ENCODE results near the gene PRDM15. TPM values are rescaled to one million over a fixed set of nuclear protein-coding genes. Genes with fewer than 3 reads are reported as not detected.

PRDM15 gene
- polyA plus RNA-seq, 3 donors = 0.19 to 19.0 (median 0.74) TPM

DNA sequence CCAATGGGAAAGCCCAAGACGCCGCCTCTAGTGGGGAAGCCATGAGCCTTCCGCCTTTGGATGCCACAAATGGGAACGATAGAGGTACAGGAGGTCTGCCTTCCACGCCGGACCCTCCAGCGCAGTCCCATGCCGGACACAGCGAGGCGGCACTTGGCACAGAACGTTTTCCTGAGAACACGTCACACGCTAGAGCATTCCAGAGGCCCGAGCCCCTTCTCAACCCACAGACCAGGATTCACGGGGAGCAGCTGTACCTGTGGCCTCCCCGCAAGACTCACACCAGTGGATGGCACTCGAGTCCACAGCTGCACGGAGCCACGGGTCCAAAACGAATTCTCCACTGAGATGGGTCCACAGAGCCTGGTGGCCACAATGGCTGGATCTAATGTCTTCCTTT lies 80.8 kb downstream of the PRDM15 start:
- H3K4me2 ChIP-seq (replicated peaks; ENCODE audit: extremely low read depth, low read length, poor library complexity, severe bottlenecking) = no peak overlapping the region
- peaks cover 4 to 9% (median 8%) of the 10 kb centered on the region in 3 donors for H3K27me3 Mint-ChIP-seq (ENCODE audit: low read depth in 3 of 3)
- H3K9ac ChIP-seq (ENCODE audit: insufficient read depth, low read length, poor library complexity, severe bottlenecking) = no peak overlapping the region
- DNase-seq = no peak
- WGBS (ENCODE audit: insufficient coverage) = 92% methylated on average over 18 of the region's 20 CpGs
- no peak overlapping the region for H2AFZ ChIP-seq (ENCODE audit: insufficient read depth, low read depth, low read length, poor library complexity, severe bottlenecking)
- no peak overlapping the region for H3K4me3 ChIP-seq (replicated peaks in 1 of 3; ENCODE audit: low read depth in 2 of 3, low read length in 3 of 3)
- peaks cover 21% of the 10 kb centered on the region for H3K4me1 Mint-ChIP-seq
- no peak overlapping the region for H3K4me3 Mint-ChIP-seq
- H3K36me3 Mint-ChIP-seq = peaks cover 42 to 43% of the 10 kb centered on the region in 2 donors
- H3K9me3 Mint-ChIP-seq = peaks cover under 1 to 6% (median 4%) of the 10 kb centered on the region in 7 donors
- peaks cover 8 to 48% of the 10 kb centered on the region in 2 donors for H3K36me3 ChIP-seq (replicated peaks in 1 of 2; ENCODE audit: control insufficient read depth in 1 of 2, insufficient read depth in 2 of 2, low read length in 2 of 2)
- H3K27ac ChIP-seq (ENCODE audit: low read depth in 1 of 2, low read length in 2 of 2) = no peak overlapping the region
- no peaks in the 10 kb centered on the region for H3K79me2 ChIP-seq (ENCODE audit: insufficient read depth, low read length)
- intact Hi-C loops (cut with micrococcal nuclease) = no loop called here
- no peaks in the 10 kb centered on the region for H3K9me3 ChIP-seq (replicated peaks in 1 of 2; ENCODE audit: control insufficient read depth in 1 of 2, insufficient read depth in 1 of 2, low read length in 2 of 2)
- TF ChIP-seq, protein P1, sequence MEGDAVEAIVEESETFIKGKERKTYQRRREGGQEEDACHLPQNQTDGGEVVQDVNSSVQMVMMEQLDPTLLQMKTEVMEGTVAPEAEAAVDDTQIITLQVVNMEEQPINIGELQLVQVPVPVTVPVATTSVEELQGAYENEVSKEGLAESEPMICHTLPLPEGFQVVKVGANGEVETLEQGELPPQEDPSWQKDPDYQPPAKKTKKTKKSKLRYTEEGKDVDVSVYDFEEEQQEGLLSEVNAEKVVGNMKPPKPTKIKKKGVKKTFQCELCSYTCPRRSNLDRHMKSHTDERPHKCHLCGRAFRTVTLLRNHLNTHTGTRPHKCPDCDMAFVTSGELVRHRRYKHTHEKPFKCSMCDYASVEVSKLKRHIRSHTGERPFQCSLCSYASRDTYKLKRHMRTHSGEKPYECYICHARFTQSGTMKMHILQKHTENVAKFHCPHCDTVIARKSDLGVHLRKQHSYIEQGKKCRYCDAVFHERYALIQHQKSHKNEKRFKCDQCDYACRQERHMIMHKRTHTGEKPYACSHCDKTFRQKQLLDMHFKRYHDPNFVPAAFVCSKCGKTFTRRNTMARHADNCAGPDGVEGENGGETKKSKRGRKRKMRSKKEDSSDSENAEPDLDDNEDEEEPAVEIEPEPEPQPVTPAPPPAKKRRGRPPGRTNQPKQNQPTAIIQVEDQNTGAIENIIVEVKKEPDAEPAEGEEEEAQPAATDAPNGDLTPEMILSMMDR (IDR thresholded peaks at IDR 0.05) = no peak
- H3K27ac Mint-ChIP-seq = no peak overlapping the region
- no peaks in the 10 kb centered on the region for H3K27me3 ChIP-seq (ENCODE audit: control insufficient read depth in 2 of 2, insufficient read depth in 2 of 2, low read length in 2 of 2)
- H3K4me1 ChIP-seq (ENCODE audit: control insufficient read depth in 1 of 2, insufficient read depth in 2 of 2, low read length in 2 of 2) = peaks cover 14 to 23% of the 10 kb centered on the region in 2 donors
- H4K20me1 ChIP-seq (ENCODE audit: insufficient read depth, low read length) = no peaks in the 10 kb centered on the region

GRCh38 chr21:41796476-41797080 lies 82.6 kb downstream of the PRDM15 start:
- WGBS (ENCODE audit: insufficient coverage) = 95% methylated on average over 12 of the region's 14 CpGs
- H2AFZ ChIP-seq (ENCODE audit: insufficient read depth, low read depth, low read length, poor library complexity, severe bottlenecking) = no peak overlapping the region
- no peak for DNase-seq
- Mint-ChIP-seq H3K27ac (peak overlapping the region in 1 of 7 donors; percentile 32), H3K27me3 (ENCODE audit: low read depth in 3 of 3) (peaks cover 4 to 16% (median 8%) of the 10 kb centered on the region in 3 donors), H3K4me3 (no peak overlapping the region), H3K9me3 (peaks cover 9 to 22% (median 19%) of the 10 kb centered on the region in 7 donors), H3K36me3 (peaks cover 32 to 33% of the 10 kb centered on the region in 2 donors), H3K4me1 (peaks cover 4% of the 10 kb centered on the region)
- TF ChIP-seq, protein P1 (IDR thresholded peaks at IDR 0.05) = no peak
- no peaks in the 10 kb centered on the region for H3K27me3 ChIP-seq (ENCODE audit: control insufficient read depth in 2 of 2, insufficient read depth in 2 of 2, low read length in 2 of 2)
- peaks cover 6% of the 10 kb centered on the region in 2 donors for H3K4me1 ChIP-seq (ENCODE audit: control insufficient read depth in 1 of 2, insufficient read depth in 2 of 2, low read length in 2 of 2)
- H4K20me1 ChIP-seq (ENCODE audit: insufficient read depth, low read length) = no peaks in the 10 kb centered on the region
- peaks cover 9 to 11% of the 10 kb centered on the region in 2 donors for H3K9me3 ChIP-seq (replicated peaks in 1 of 2; ENCODE audit: control insufficient read depth in 1 of 2, insufficient read depth in 1 of 2, low read length in 2 of 2)
- no peak overlapping the region for H3K9ac ChIP-seq (ENCODE audit: insufficient read depth, low read length, poor library complexity, severe bottlenecking)
- H3K4me2 ChIP-seq (replicated peaks; ENCODE audit: extremely low read depth, low read length, poor library complexity, severe bottlenecking) = no peak overlapping the region
- intact Hi-C loops (cut with micrococcal nuclease) = no loop called here
- H3K27ac ChIP-seq (ENCODE audit: low read depth in 1 of 2, low read length in 2 of 2) = no peak overlapping the region
- H3K4me3 ChIP-seq (replicated peaks in 1 of 3; ENCODE audit: low read depth in 2 of 3, low read length in 3 of 3) = no peak overlapping the region
- peaks cover 8 to 36% of the 10 kb centered on the region in 2 donors for H3K36me3 ChIP-seq (replicated peaks in 1 of 2; ENCODE audit: control insufficient read depth in 1 of 2, insufficient read depth in 2 of 2, low read length in 2 of 2)
- no peaks in the 10 kb centered on the region for H3K79me2 ChIP-seq (ENCODE audit: insufficient read depth, low read length)
